Stomach smooth muscle (tissue), 2 donors: ENCODE data around the gene FAT1.

ENCODE experiments used
- H3K27ac ChIP-seq: one replicate; pipeline ENCODE4 v1.7.0; 2013; ENCODE audit warnings: mild to moderate bottlenecking, low read length, inconsistent platforms
- H3K27me3 ChIP-seq, 2 donors: one replicate each; pipeline ENCODE4 v1.7.0; 2013; ENCODE audit warnings: low read length in 2 of 2; ENCODE audit not compliant: insufficient read depth in 2 of 2, control insufficient read depth in 1 of 2
- H3K36me3 ChIP-seq, 2 donors: one replicate each; pipeline ENCODE4 v1.7.0; 2013; ENCODE audit warnings: low read length in 2 of 2; ENCODE audit not compliant: control insufficient read depth in 2 of 2, insufficient read depth in 2 of 2
- H3K4me1 ChIP-seq: one replicate; pipeline ENCODE4 v1.7.0; 2013; ENCODE audit warnings: low read length; ENCODE audit not compliant: control insufficient read depth, insufficient read depth
- H3K4me3 ChIP-seq, 2 donors: one replicate each; pipeline ENCODE4 v1.7.0; 2013; ENCODE audit warnings: low read length in 2 of 2
- H3K9ac ChIP-seq, 2 donors: one replicate each; pipeline ENCODE4 v1.7.0; 2013; ENCODE audit warnings: low read length in 2 of 2, mild to moderate bottlenecking in 1 of 2
- H3K9me3 ChIP-seq, 2 donors: one replicate each; pipeline ENCODE4 v1.7.0; 2013; ENCODE audit warnings: low read length in 2 of 2; ENCODE audit not compliant: control insufficient read depth in 2 of 2
- donor health status: healthy.
- donor health status: Pancreatic carcinoma.

FAT1 gene

GRCh38 chr4:186593587-186593973 is 130.1 kb downstream of the FAT1 start:
- H3K36me3 ChIP-seq: peaks cover 41 to 42% of the 10 kb centered on the region in 2 donors
- H3K9ac ChIP-seq: no peak overlapping the region
- no peak overlapping the region for H3K27ac ChIP-seq
- H3K27me3 ChIP-seq: no peaks in the 10 kb centered on the region
- H3K4me1 ChIP-seq: no peaks in the 10 kb centered on the region
- H3K4me3 ChIP-seq: no peak overlapping the region
- H3K9me3 ChIP-seq: no peaks in the 10 kb centered on the region

GRCh38 chr4:186592966-186593586 is 130.6 kb downstream of the FAT1 start:
- Histone ChIP-seq H3K27ac (no peak overlapping the region), H3K4me3 (no peak overlapping the region), H3K9me3 (no peaks in the 10 kb centered on the region), H3K27me3 (no peaks in the 10 kb centered on the region), H3K36me3 (peaks cover 45% of the 10 kb centered on the region in 2 donors), H3K4me1 (no peaks in the 10 kb centered on the region), H3K9ac (no peak overlapping the region)

- peaks cover 40 to 41% of the 10 kb centered on the region in 2 donors for H3K36me3 ChIP-seq
- no peak overlapping the region for H3K27ac ChIP-seq
- no peak overlapping the region for H3K9ac ChIP-seq
- H3K9me3 ChIP-seq: no peaks in the 10 kb centered on the region
- H3K4me3 ChIP-seq: no peak overlapping the region
- H3K27me3 ChIP-seq: no peaks in the 10 kb centered on the region
- H3K4me1 ChIP-seq: no peaks in the 10 kb centered on the region
These were observed 131.2 kb downstream of the FAT1 start for GRCh38 chr4:186592445-186592844.

GRCh38 chr4:186591651-186592050 is 132.0 kb downstream of the FAT1 start:
- Histone ChIP-seq H3K4me1 (no peaks in the 10 kb centered on the region), H3K4me3 (no peak overlapping the region), H3K9me3 (no peaks in the 10 kb centered on the region), H3K36me3 (peaks cover 33 to 35% of the 10 kb centered on the region in 2 donors), H3K9ac (no peak overlapping the region), H3K27ac (no peak overlapping the region), H3K27me3 (no peaks in the 10 kb centered on the region)

- H3K27ac ChIP-seq: no peak overlapping the region
- H3K4me3 ChIP-seq: no peak overlapping the region
- H3K36me3 ChIP-seq: peaks cover 21 to 30% of the 10 kb centered on the region in 2 donors
- no peaks in the 10 kb centered on the region for H3K9me3 ChIP-seq
- no peaks in the 10 kb centered on the region for H3K27me3 ChIP-seq
- no peak overlapping the region for H3K9ac ChIP-seq
- H3K4me1 ChIP-seq: no peaks in the 10 kb centered on the region
These were observed 135.2 kb downstream of the FAT1 start for GRCh38 chr4:186588503-186588902.

GRCh38 chr4:186587416-186588018 is 136.1 kb downstream of the FAT1 start:
- Histone ChIP-seq H3K27ac (no peak overlapping the region), H3K36me3 (peaks cover 15 to 25% of the 10 kb centered on the region in 2 donors), H3K9me3 (no peaks in the 10 kb centered on the region), H3K27me3 (no peaks in the 10 kb centered on the region), H3K9ac (no peak overlapping the region), H3K4me1 (no peaks in the 10 kb centered on the region), H3K4me3 (no peak overlapping the region)

- Histone ChIP-seq H3K27ac (no peak overlapping the region), H3K36me3 (peaks cover 15 to 25% of the 10 kb centered on the region in 2 donors), H3K9ac (no peak overlapping the region), H3K4me1 (no peaks in the 10 kb centered on the region), H3K9me3 (peaks cover 0 to 2% of the 10 kb centered on the region in 2 donors), H3K4me3 (no peak overlapping the region), H3K27me3 (no peaks in the 10 kb centered on the region)
These were observed 137.5 kb downstream of the FAT1 start for GRCh38 chr4:186586205-186586604.

- Histone ChIP-seq H3K4me1 (no peaks in the 10 kb centered on the region), H3K4me3 (no peak overlapping the region), H3K36me3 (peaks cover 15 to 22% of the 10 kb centered on the region in 2 donors), H3K27ac (no peak overlapping the region), H3K27me3 (no peaks in the 10 kb centered on the region), H3K9me3 (peaks cover 0 to 2% of the 10 kb centered on the region in 2 donors), H3K9ac (no peak overlapping the region)
These were observed 138.7 kb downstream of the FAT1 start for GRCh38 chr4:186584912-186585311.

GRCh38 chr4:186581421-186581820 is 142.2 kb downstream of the FAT1 start:
- Histone ChIP-seq H3K9ac (no peak overlapping the region), H3K36me3 (peaks cover 4 to 10% of the 10 kb centered on the region in 2 donors), H3K4me1 (no peaks in the 10 kb centered on the region), H3K4me3 (no peak overlapping the region), H3K27ac (no peak overlapping the region), H3K27me3 (no peaks in the 10 kb centered on the region), H3K9me3 (peaks cover 0 to 2% of the 10 kb centered on the region in 2 donors)

- H3K4me1 ChIP-seq: no peaks in the 10 kb centered on the region
- H3K27ac ChIP-seq: no peak overlapping the region
- peaks cover 0 to 2% of the 10 kb centered on the region in 2 donors for H3K9me3 ChIP-seq
- no peak overlapping the region for H3K9ac ChIP-seq
- no peaks in the 10 kb centered on the region for H3K27me3 ChIP-seq
- peaks cover 4 to 8% of the 10 kb centered on the region in 2 donors for H3K36me3 ChIP-seq
- H3K4me3 ChIP-seq: no peak overlapping the region
These were observed 143.0 kb downstream of the FAT1 start for GRCh38 chr4:186580669-186581068.
